Trophoblast cell (in vitro differentiated cells and primary cell): Measurements from ENCODE around the gene TXK.

Experiments
- DNase-seq, 2 donors: peaks; one replicate each; pipeline ENCODE4 v3.0.0-alpha.2; 2016
- H2AFZ ChIP-seq: 2 replicates; pipeline ENCODE4 v1.6.1; 2013; ENCODE audit warnings: low read length, moderate library complexity, mild to moderate bottlenecking; ENCODE audit not compliant: insufficient read depth, poor library complexity
- H2AK5ac ChIP-seq: 2 replicates; pipeline ENCODE4 v1.6.1; 2013; ENCODE audit warnings: mild to moderate bottlenecking, low read length
- H2BK120ac ChIP-seq: 2 replicates; pipeline ENCODE4 v1.6.1; 2013; ENCODE audit warnings: low read length, mild to moderate bottlenecking, moderate library complexity; ENCODE audit not compliant: insufficient read depth, poor library complexity
- H2BK12ac ChIP-seq: 2 replicates; pipeline ENCODE4 v1.6.1; 2013; ENCODE audit warnings: mild to moderate bottlenecking, low read length, moderate library complexity
- H2BK5ac ChIP-seq: 2 replicates; pipeline ENCODE4 v1.6.1; 2013; ENCODE audit warnings: low read length, low read depth, moderate library complexity, mild to moderate bottlenecking; ENCODE audit not compliant: poor library complexity
- H3K14ac ChIP-seq: 2 replicates; pipeline ENCODE4 v1.6.1; 2013; ENCODE audit warnings: mild to moderate bottlenecking, low read length
- H3K18ac ChIP-seq: 2 replicates; pipeline ENCODE4 v1.6.1; 2013; ENCODE audit warnings: mild to moderate bottlenecking, low read length
- H3K23ac ChIP-seq: 2 replicates; pipeline ENCODE4 v1.6.1; 2013; ENCODE audit warnings: low read length
- H3K27ac ChIP-seq: 2 replicates; pipeline ENCODE4 v1.5.1; 2013; ENCODE audit warnings: low read depth, mild to moderate bottlenecking, inconsistent platforms, low read length, moderate library complexity
- H3K27me3 ChIP-seq: 2 replicates; pipeline ENCODE4 v1.6.1; 2013; ENCODE audit warnings: inconsistent platforms, mild to moderate bottlenecking, low read length, moderate library complexity; ENCODE audit not compliant: insufficient read depth
- H3K36me3 ChIP-seq, 2 experiments: 1 replicate in 1 of 2; 2 replicates in 1 of 2; pipeline ENCODE4 v1.6.1; 2013; ENCODE audit warnings: low read length in 2 of 2, mild to moderate bottlenecking in 2 of 2, moderate library complexity in 1 of 2; ENCODE audit not compliant: insufficient read depth in 2 of 2, control insufficient read depth in 1 of 2
- H3K4ac ChIP-seq: 2 replicates; pipeline ENCODE4 v1.6.1; 2013; ENCODE audit warnings: low read depth, mild to moderate bottlenecking, low read length, moderate library complexity
- H3K4me1 ChIP-seq, 2 experiments: 1 replicate in 1 of 2; 2 replicates in 1 of 2; pipeline ENCODE4 v1.6.1; 2013; ENCODE audit warnings: low read length in 2 of 2, mild to moderate bottlenecking in 2 of 2, moderate library complexity in 1 of 2; ENCODE audit not compliant: insufficient read depth in 2 of 2, control insufficient read depth in 1 of 2
- H3K4me2 ChIP-seq: 2 replicates; pipeline ENCODE4 v1.6.1; 2013; ENCODE audit warnings: inconsistent platforms, mild to moderate bottlenecking, low read length, moderate library complexity
- H3K4me3 ChIP-seq: 2 replicates; pipeline ENCODE4 v1.5.1; 2013; ENCODE audit warnings: mild to moderate bottlenecking, low read depth, low read length, inconsistent platforms
- H3K79me1 ChIP-seq: one replicate; pipeline ENCODE4 v1.6.1; 2013; ENCODE audit warnings: low read length
- H3K79me2 ChIP-seq: 2 replicates; pipeline ENCODE4 v1.6.1; 2013; ENCODE audit warnings: low read length, mild to moderate bottlenecking; ENCODE audit not compliant: control insufficient read depth, insufficient read depth, poor library complexity
- H3K9ac ChIP-seq: 2 replicates; pipeline ENCODE4 v1.6.1; 2013; ENCODE audit warnings: mild to moderate bottlenecking, low read length
- H3K9me3 ChIP-seq: 2 replicates; pipeline ENCODE4 v1.6.1; 2013; ENCODE audit warnings: low read depth, mild to moderate bottlenecking, control low read depth, inconsistent platforms, low read length; ENCODE audit not compliant: insufficient read depth
- H4K12ac ChIP-seq: 2 replicates; pipeline ENCODE4 v1.6.1; 2013; ENCODE audit warnings: low read depth, mild to moderate bottlenecking, low read length, moderate library complexity
- H4K8ac ChIP-seq: 2 replicates; pipeline ENCODE4 v1.6.1; 2013; ENCODE audit warnings: low read depth, mild to moderate bottlenecking, low read length, moderate library complexity
- H4K91ac ChIP-seq: one replicate; pipeline ENCODE4 v1.6.1; 2013; ENCODE audit warnings: low read depth, mild to moderate bottlenecking, low read length, moderate library complexity
- WGBS: extraction: QIAGEN DNeasy Blood & Tissue Kit; methylation state at CpG from one replicate; pipeline ENCODE4 v1.1.7; 2013; ENCODE audit warnings: missing lambda C conversion rate; ENCODE audit not compliant: insufficient read length, insufficient coverage; ENCODE audit errors: extremely low coverage; 5-methylcytosine and 5-hydroxymethylcytosine counted together

The TXK gene

GRCh38 chr4:48157271-48157670 lies 23.2 kb upstream of the TXK start:
- H3K4me2 ChIP-seq = no peak overlapping the region
- H3K4ac ChIP-seq = no peak overlapping the region
- H4K12ac ChIP-seq = no peak overlapping the region
- no peak overlapping the region for H2AK5ac ChIP-seq
- no peak overlapping the region for H2BK5ac ChIP-seq
- H3K27me3 ChIP-seq = no peaks in the 10 kb centered on the region
- no peak overlapping the region for H3K27ac ChIP-seq
- no CpG with 5 or more reads among the region's 3 CpGs for WGBS
- H3K23ac ChIP-seq = no peak overlapping the region
- H3K4me1 ChIP-seq = no peaks in the 10 kb centered on the region
- H2BK12ac ChIP-seq = no peak overlapping the region
- no peak overlapping the region for H3K18ac ChIP-seq
- H3K36me3 ChIP-seq = no peaks in the 10 kb centered on the region
- no peak for DNase-seq
- H3K9me3 ChIP-seq = no peaks in the 10 kb centered on the region
- no peak overlapping the region for H3K14ac ChIP-seq
- H3K79me1 ChIP-seq = no peaks in the 10 kb centered on the region
- no peak overlapping the region for H3K4me3 ChIP-seq
- H2BK120ac ChIP-seq = no peak overlapping the region
- H4K91ac ChIP-seq = no peak overlapping the region
- no peak overlapping the region for H2AFZ ChIP-seq
- no peak overlapping the region for H4K8ac ChIP-seq
- no peaks in the 10 kb centered on the region for H3K79me2 ChIP-seq
- H3K9ac ChIP-seq = no peak overlapping the region

GRCh38 chr4:48156423-48156822 lies 22.4 kb upstream of the TXK start:
- H3K4me3 ChIP-seq = no peak overlapping the region
- no peaks in the 10 kb centered on the region for H3K27me3 ChIP-seq
- no peak for DNase-seq
- no peak overlapping the region for H2AFZ ChIP-seq
- no peak overlapping the region for H3K4ac ChIP-seq
- no peak overlapping the region for H2BK120ac ChIP-seq
- H3K9me3 ChIP-seq = no peaks in the 10 kb centered on the region
- no peaks in the 10 kb centered on the region for H3K79me2 ChIP-seq
- H4K8ac ChIP-seq = no peak overlapping the region
- no peak overlapping the region for H4K12ac ChIP-seq
- H3K23ac ChIP-seq = no peak overlapping the region
- no peak overlapping the region for H2BK12ac ChIP-seq
- no peak overlapping the region for H3K4me2 ChIP-seq
- H2AK5ac ChIP-seq = no peak overlapping the region
- H3K36me3 ChIP-seq = no peaks in the 10 kb centered on the region
- no peak overlapping the region for H2BK5ac ChIP-seq
- H3K14ac ChIP-seq = no peak overlapping the region
- no peak overlapping the region for H3K9ac ChIP-seq
- no peak overlapping the region for H3K18ac ChIP-seq
- no peak overlapping the region for H3K27ac ChIP-seq
- no peaks in the 10 kb centered on the region for H3K4me1 ChIP-seq
- WGBS = no CpG with 5 or more reads among the region's 1 CpG
- no peaks in the 10 kb centered on the region for H3K79me1 ChIP-seq
- H4K91ac ChIP-seq = no peak overlapping the region

- no peak overlapping the region for H2BK120ac ChIP-seq
- DNase-seq = no peak
- no peaks in the 10 kb centered on the region for H3K79me2 ChIP-seq
- no peak overlapping the region for H4K12ac ChIP-seq
- no peak overlapping the region for H2BK12ac ChIP-seq
- H3K4me1 ChIP-seq = no peaks in the 10 kb centered on the region
- no peak overlapping the region for H3K4me3 ChIP-seq
- no peak overlapping the region for H3K14ac ChIP-seq
- no CpG with 5 or more reads among the region's 1 CpG for WGBS
- no peaks in the 10 kb centered on the region for H3K36me3 ChIP-seq
- no peak overlapping the region for H4K91ac ChIP-seq
- no peak overlapping the region for H3K4ac ChIP-seq
- no peak overlapping the region for H2AK5ac ChIP-seq
- H3K27ac ChIP-seq = no peak overlapping the region
- H3K9me3 ChIP-seq = no peaks in the 10 kb centered on the region
- H3K9ac ChIP-seq = no peak overlapping the region
- H2BK5ac ChIP-seq = no peak overlapping the region
- no peak overlapping the region for H3K4me2 ChIP-seq
- H3K18ac ChIP-seq = no peak overlapping the region
- no peak overlapping the region for H3K23ac ChIP-seq
- no peaks in the 10 kb centered on the region for H3K27me3 ChIP-seq
- H2AFZ ChIP-seq = no peak overlapping the region
- H3K79me1 ChIP-seq = no peaks in the 10 kb centered on the region
- H4K8ac ChIP-seq = no peak overlapping the region
These were observed 19.9 kb upstream of the TXK start for GRCh38 chr4:48153791-48154550.

- no peak overlapping the region for H2AFZ ChIP-seq
- H4K91ac ChIP-seq = no peak overlapping the region
- H3K9ac ChIP-seq = no peak overlapping the region
- H4K12ac ChIP-seq = no peak overlapping the region
- H3K18ac ChIP-seq = no peak overlapping the region
- no peak overlapping the region for H3K27ac ChIP-seq
- no peak overlapping the region for H2AK5ac ChIP-seq
- H3K4me3 ChIP-seq = no peak overlapping the region
- H3K14ac ChIP-seq = no peak overlapping the region
- no peaks in the 10 kb centered on the region for H3K79me2 ChIP-seq
- H2BK5ac ChIP-seq = no peak overlapping the region
- no peak overlapping the region for H3K4me2 ChIP-seq
- no peak overlapping the region for H4K8ac ChIP-seq
- no peak overlapping the region for H2BK12ac ChIP-seq
- no peak overlapping the region for H3K23ac ChIP-seq
- no peak for DNase-seq
- no peaks in the 10 kb centered on the region for H3K36me3 ChIP-seq
- H2BK120ac ChIP-seq = no peak overlapping the region
- no peaks in the 10 kb centered on the region for H3K79me1 ChIP-seq
- H3K4ac ChIP-seq = no peak overlapping the region
- no peaks in the 10 kb centered on the region for H3K9me3 ChIP-seq
- H3K4me1 ChIP-seq = no peaks in the 10 kb centered on the region
- H3K27me3 ChIP-seq = no peaks in the 10 kb centered on the region
- no CpG with 5 or more reads among the region's 5 CpGs for WGBS
These were observed 18.2 kb upstream of the TXK start for GRCh38 chr4:48152259-48152658.
